Left lobe of liver (tissue), 1 donor: Measurements from ENCODE around the gene PADI4. TPM values are rescaled to one million over a fixed set of nuclear protein-coding genes. Genes with fewer than 3 reads are reported as not detected.

Experiments
- total RNA-seq: library from RNA; stranded (reverse); gene quantifications from one replicate; pipeline ENCODE4 v1.2.1, GENCODE V29; 2021
- donor health status: DM: no; HTN: yes; CAD: no.

The PADI4 gene
- total RNA-seq, 1 donor from 2014 or later, result 0.45 TPM

Other genes starting within 250 kb of the PADI4 start
- 0.40 TPM for gene PADI2, start 188.7 kb upstream of the PADI4 start, total RNA-seq
- not detected for gene PADI1, start 103.1 kb upstream of the PADI4 start, total RNA-seq
- not detected for gene PADI3, start 59.1 kb upstream of the PADI4 start, total RNA-seq
- not detected for gene PADI6, start 64.0 kb downstream of the PADI4 start, total RNA-seq
- 8.0 TPM for gene RCC2, start 131.5 kb downstream of the PADI4 start, total RNA-seq
- gene ARHGEF10L, start 231.5 kb downstream of the PADI4 start, total RNA-seq, result 126 TPM